ENCODE measurements around the gene ALDH1A2. TPM values are rescaled to one million over a fixed set of nuclear protein-coding genes. Genes with fewer than 3 reads are reported as not detected.

Gene ALDH1A2
- polyA plus RNA-seq, 1 of the 3 experiments (the other 2 are of a cell fraction): not detected

Other genes with a start within 250 kb of the ALDH1A2 start
- not detected in 2 replicates for gene AQP9, start 72.7 kb upstream of the ALDH1A2 start, polyA plus RNA-seq (2012; rRNA removed)